HepG2 (cell line): ENCODE data around the gene DUS1L. TPM values are rescaled to one million over a fixed set of nuclear protein-coding genes. Genes with fewer than 3 reads are reported as not detected.
A peak's percentile ranks its signal among the peaks of the same experiment; 100 is the strongest.

ENCODE experiments used
- ARNT2 ChIP-seq: sonication (generic); formaldehyde crosslinking; IDR thresholded peaks from 2 replicates; pipeline ENCODE4 v1.8.0; 2022; ENCODE audit warnings: mild to moderate bottlenecking, low read depth, missing genetic modification reagents, moderate library complexity
- BORCS8-MEF2B ChIP-seq: sonication (generic); formaldehyde crosslinking; IDR thresholded peaks from 2 replicates; pipeline ENCODE4 v1.8.0; 2022; ENCODE audit warnings: mild to moderate bottlenecking, missing genetic modification reagents
- GTF2F1 ChIP-seq: fragments of 150-350 bp; IDR thresholded peaks from 2 replicates; pipeline ENCODE4 v1.6.1; 2014; ENCODE audit warnings: low read length
- HMGA1 ChIP-seq: sonication (generic); formaldehyde crosslinking; conservative IDR thresholded peaks from 2 replicates; pipeline ENCODE4 v1.4.0; 2020; ENCODE audit warnings: missing genetic modification reagents
- IRF9 ChIP-seq: sonication (generic); formaldehyde crosslinking; IDR thresholded peaks from 2 replicates; pipeline ENCODE4 v1.8.0; 2022; ENCODE audit warnings: missing genetic modification reagents, mild to moderate bottlenecking, borderline replicate concordance
- KDM4B ChIP-seq: sonication (generic); formaldehyde crosslinking; IDR thresholded peaks from 2 replicates; pipeline ENCODE4 v1.4.0; 2020; ENCODE audit warnings: missing genetic modification reagents
- PTBP1 ChIP-seq: fragments of 200-400 bp; formaldehyde crosslinking; IDR thresholded peaks from 2 replicates; pipeline ENCODE4 v1.6.1; 2018; ENCODE audit warnings: low read length, low read depth; ENCODE audit not compliant: poor library complexity, severe bottlenecking
- REST ChIP-seq, 2 experiments: IDR thresholded peaks; 2 replicates each; pipeline ENCODE4 v1.6.1; 2011 to 2012; ENCODE audit warnings: low read length in 2 of 2, borderline replicate concordance in 1 of 2, low read depth in 1 of 2, mild to moderate bottlenecking in 1 of 2, moderate library complexity in 1 of 2
- ZBTB26 ChIP-seq: IDR thresholded peaks from 2 replicates; pipeline ENCODE4 v1.6.1; 2016; ENCODE audit warnings: missing compliant biosample characterization, missing genetic modification reagents, borderline replicate concordance
- ZBTB44 ChIP-seq: sonication (generic); formaldehyde crosslinking; IDR thresholded peaks from 2 replicates; pipeline ENCODE4 v1.4.0; 2020; ENCODE audit warnings: missing genetic modification reagents
- ZBTB8A ChIP-seq: sonication (generic); formaldehyde crosslinking; IDR thresholded peaks from 2 replicates; pipeline ENCODE4 v1.4.0; 2020; ENCODE audit warnings: mild to moderate bottlenecking, low read depth, missing genetic modification reagents, borderline replicate concordance
- ZC3H13 ChIP-seq: sonication (generic); formaldehyde crosslinking; IDR thresholded peaks from 2 replicates; pipeline ENCODE4 v1.8.1; 2023; ENCODE audit warnings: mild to moderate bottlenecking, missing genetic modification reagents, moderate library complexity
- ZNF263 ChIP-seq: sonication (generic); formaldehyde crosslinking; IDR thresholded peaks from 2 replicates; pipeline ENCODE4 v1.4.0; 2020; ENCODE audit warnings: missing genetic modification reagents
- ZNF430 ChIP-seq: sonication (generic); formaldehyde crosslinking; IDR thresholded peaks from 2 replicates; pipeline ENCODE4 v1.9.0; 2021; ENCODE audit warnings: mild to moderate bottlenecking, missing genetic modification reagents
- ZNF749 ChIP-seq: sonication (generic); formaldehyde crosslinking; IDR thresholded peaks from 2 replicates; pipeline ENCODE4 v1.8.0; 2022; ENCODE audit warnings: mild to moderate bottlenecking, missing genetic modification reagents, moderate library complexity, borderline replicate concordance
- ZNF891 ChIP-seq: sonication (generic); formaldehyde crosslinking; IDR thresholded peaks from 2 replicates; pipeline ENCODE4 v1.5.0; 2020; ENCODE audit warnings: mild to moderate bottlenecking, missing genetic modification reagents
- ZSCAN31 ChIP-seq: sonication (generic); formaldehyde crosslinking; IDR thresholded peaks from 2 replicates; pipeline ENCODE4 v1.5.0; 2020; ENCODE audit warnings: low read depth, mild to moderate bottlenecking, missing genetic modification reagents
- polyA plus RNA-seq, 8 experiments: library from polyadenylated mRNA; depleted of rRNA in 3 of 8; stranded (reverse) in 7 of 8; unstranded in 1 of 8; fragments of >200 nt; fragmentation: Illumina TruSeq in 4 of 8; extraction: Trizol in 4 of 8; gene quantifications; 2 replicates each; pipeline versions ENCODE4 v1.2.1 to v1.2.3, GENCODE V29; 2011 to 2016; ENCODE audit warnings: low read depth in 4 of 8, missing spikeins in 1 of 8, mixed read lengths in 1 of 8; ENCODE audit not compliant: insufficient read depth in 1 of 8
- total RNA-seq, 5 experiments: library from RNA; depleted of rRNA; stranded (reverse); fragments of >200 nt; fragmentation: Illumina TruSeq; extraction: Trizol; gene quantifications; 2 replicates each; pipeline ENCODE4 v1.2.3, GENCODE V29; 2016; ENCODE audit warnings: low read depth in 1 of 5
- TF ChIP-seq, protein P1 (sequence below): IDR thresholded peaks from 2 replicates; pipeline ENCODE4 v1.6.1; 2018; ENCODE audit warnings: missing genetic modification reagents

Gene DUS1L
- total and polyA plus RNA-seq, 2 of the 13 experiments (the other 11 are each of a cell fraction or from before 2014, with no cell fraction given), result 81.0 to 109 TPM

GRCh38 chr17:82098169-82098938 lies 32.8 kb upstream of the DUS1L start, which contains the start of gene FASN (continued):
- no peak for TF ChIP-seq ZBTB44 (CRISPR knock-in tag)
- peak; percentile 28; the same call in 1 of the 2 replicates for TF ChIP-seq IRF9 (CRISPR knock-in tag)
- peak; percentile 55; the same call in 1 of the 2 replicates for TF ChIP-seq KDM4B (CRISPR knock-in tag)
- peak; percentile 93 for TF ChIP-seq ARNT2 (CRISPR knock-in tag)
- TF ChIP-seq ZC3H13 (CRISPR knock-in tag), result peak; percentile 35; the same call in 1 of the 2 replicates
- TF ChIP-seq BORCS8-MEF2B (CRISPR knock-in tag), result no peak
- no peak for TF ChIP-seq ZBTB8A (CRISPR knock-in tag)
- TF ChIP-seq PTBP1, result no peak
- peak; percentile 47 for TF ChIP-seq ZNF263 (CRISPR knock-in tag)
- no peak for TF ChIP-seq HMGA1 (CRISPR knock-in tag)
- peak; percentile 48; the same call in 1 of the 2 replicates for TF ChIP-seq ZNF430
- TF ChIP-seq REST (IDR thresholded peaks at IDR 0.05; ENCODE audit: borderline replicate concordance in 1 of 2, low read depth in 1 of 2, low read length in 2 of 2), result peak in 1 of 2 experiments; percentile 82; a peak in 1 of 4 replicates
- TF ChIP-seq ZSCAN31, result peak; percentile 80; the same call in 1 of the 2 replicates
- TF ChIP-seq ZNF891 (CRISPR knock-in tag), result peak; percentile 9; the same call in 1 of the 2 replicates
- TF ChIP-seq, protein P1, sequence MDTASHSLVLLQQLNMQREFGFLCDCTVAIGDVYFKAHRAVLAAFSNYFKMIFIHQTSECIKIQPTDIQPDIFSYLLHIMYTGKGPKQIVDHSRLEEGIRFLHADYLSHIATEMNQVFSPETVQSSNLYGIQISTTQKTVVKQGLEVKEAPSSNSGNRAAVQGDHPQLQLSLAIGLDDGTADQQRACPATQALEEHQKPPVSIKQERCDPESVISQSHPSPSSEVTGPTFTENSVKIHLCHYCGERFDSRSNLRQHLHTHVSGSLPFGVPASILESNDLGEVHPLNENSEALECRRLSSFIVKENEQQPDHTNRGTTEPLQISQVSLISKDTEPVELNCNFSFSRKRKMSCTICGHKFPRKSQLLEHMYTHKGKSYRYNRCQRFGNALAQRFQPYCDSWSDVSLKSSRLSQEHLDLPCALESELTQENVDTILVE (CRISPR knock-in tag), result no peak
- no peak; the same call in 1 of the 2 replicates for TF ChIP-seq ZBTB26 (CRISPR knock-in tag)
- TF ChIP-seq GTF2F1, result no peak
- TF ChIP-seq ZNF749 (CRISPR knock-in tag), result peak; percentile 59
